AG09319 (cell line): Measurements from ENCODE around the gene CAP1.

Experiments
- DNase-seq: peaks from one replicate; pipeline ENCODE4 v3.0.0-alpha.2; 2010; ENCODE audit warnings: low read depth; ENCODE audit errors: extremely low read depth
- CTCF ChIP-seq: IDR thresholded peaks from 2 replicates; pipeline ENCODE4 v1.5.1; 2011; ENCODE audit warnings: low read depth, mild to moderate bottlenecking, inconsistent platforms, low read length, moderate library complexity

Gene CAP1

DNA sequence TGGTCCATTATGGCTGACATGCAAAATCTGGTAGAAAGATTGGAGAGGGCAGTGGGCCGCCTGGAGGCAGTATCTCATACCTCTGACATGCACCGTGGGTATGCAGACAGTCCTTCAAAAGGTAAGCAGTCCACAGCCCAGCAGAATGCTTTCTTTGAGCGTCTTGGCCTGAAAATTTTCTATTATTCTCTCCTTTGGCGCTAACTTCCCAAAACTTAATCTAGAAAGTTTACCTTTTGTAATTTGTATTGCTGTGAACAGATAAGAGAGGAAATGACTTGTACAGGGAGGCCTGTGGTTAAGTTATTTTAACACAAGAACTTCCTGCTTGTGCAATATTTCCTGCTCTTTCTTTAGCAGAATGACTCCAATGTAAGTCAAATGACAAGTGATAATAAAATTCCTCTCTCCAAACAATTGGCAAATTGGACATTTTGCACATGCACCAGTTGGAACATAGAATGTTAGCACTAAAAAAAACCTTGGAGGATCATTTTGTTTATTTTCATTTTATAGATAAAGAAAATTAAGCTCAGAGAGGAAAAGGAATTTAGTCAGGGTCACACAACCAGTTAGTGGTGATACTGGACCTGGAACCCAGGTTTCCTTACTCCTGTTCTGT, 18.9 kb downstream of the CAP1 start:
- DNase-seq, result no peak
- no peak for TF ChIP-seq CTCF

DNA sequence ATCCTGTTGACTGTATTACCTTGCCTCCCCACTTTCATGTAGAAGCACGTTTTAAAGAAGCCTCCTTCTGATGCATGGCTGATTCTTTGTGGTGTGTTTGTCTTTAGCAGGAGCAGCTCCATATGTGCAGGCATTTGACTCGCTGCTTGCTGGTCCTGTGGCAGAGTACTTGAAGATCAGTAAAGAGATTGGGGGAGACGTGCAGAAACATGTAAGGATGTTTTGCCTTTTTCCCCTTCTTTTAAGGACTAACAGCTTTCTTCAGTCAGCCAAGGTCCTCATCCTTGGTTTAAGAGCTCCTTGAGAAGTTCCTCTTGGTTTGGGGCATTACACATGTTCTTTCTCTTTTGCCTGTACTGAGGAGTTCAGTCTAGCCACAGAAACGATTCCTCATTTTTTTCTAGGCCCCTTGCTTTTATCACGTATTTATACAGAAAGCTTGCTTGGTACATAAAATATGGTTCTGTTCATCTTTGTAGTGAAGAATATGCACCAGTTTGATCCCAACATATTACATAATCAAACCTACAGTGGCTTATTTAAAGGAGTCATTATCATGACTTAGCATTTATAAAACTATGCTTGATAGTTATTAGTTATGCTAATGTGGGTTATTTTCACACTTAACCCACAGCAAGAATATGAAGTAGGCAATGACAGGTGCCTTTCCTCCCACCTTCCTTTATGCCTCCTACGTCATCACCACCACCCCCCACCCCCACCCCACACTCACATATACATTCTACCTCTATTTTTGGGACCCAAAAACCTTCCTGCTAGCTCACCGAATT, 19.6 kb downstream of the CAP1 start:
- no peak for DNase-seq

GRCh38 chr1:40064797-40065499, 24.4 kb downstream of the CAP1 start:
- no peak for DNase-seq
- no peak for TF ChIP-seq CTCF

More for the DNA sequence above, 19.6 kb downstream of the CAP1 start:
- no peak for TF ChIP-seq CTCF

- no peak for TF ChIP-seq CTCF
- no peak for DNase-seq
Observed at GRCh38 chr1:40067023-40067422, 26.5 kb downstream of the CAP1 start.

- TF ChIP-seq CTCF, result no peak
- DNase-seq, result no peak
Observed at GRCh38 chr1:40067851-40068250, 27.3 kb downstream of the CAP1 start.

- no peak for DNase-seq
- TF ChIP-seq CTCF, result no peak
Observed at GRCh38 chr1:40072142-40072541, 31.6 kb downstream of the CAP1 start.

DNA sequence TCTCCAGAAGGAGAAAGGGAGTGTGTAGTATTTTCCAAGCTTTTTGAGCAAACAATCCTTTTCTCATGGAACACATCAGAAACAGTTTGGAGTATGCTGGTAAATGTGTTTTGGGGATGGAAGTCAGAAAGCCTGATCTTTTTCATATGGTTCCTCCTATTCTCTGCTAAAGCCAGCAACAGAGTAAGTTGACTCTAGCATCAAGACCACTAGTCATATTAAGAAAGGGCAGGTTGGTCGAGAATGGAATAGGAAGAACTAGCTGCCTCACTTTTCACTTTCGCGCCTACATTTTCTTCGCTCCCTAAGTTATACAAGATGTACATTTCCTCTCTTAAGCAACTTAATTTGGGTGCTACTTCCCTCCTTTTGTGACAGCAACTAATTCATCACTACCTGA, 32.5 kb downstream of the CAP1 start:
- no peak for DNase-seq
- no peak for TF ChIP-seq CTCF
